ENCODE data around the gene EYS. TPM values are rescaled to one million over a fixed set of nuclear protein-coding genes. Genes with fewer than 3 reads are reported as not detected.
A peak's percentile ranks its signal among the peaks of the same experiment; 100 is the strongest.

The EYS gene
- total RNA-seq, 1 experiment from 2014 or later = 1.5 TPM

- ChIA-PET CTCF (interaction anchor here (0.6 kb wide), 1 partner anchor 34 kb away, joined by 3 read pairs; no protein-coding TSS in a partner anchor), POLR2A (interaction anchor here (0.6 kb wide), 1 partner anchor 9 kb away, joined by 3 read pairs; no protein-coding TSS in a partner anchor)
- DNase-seq (ENCODE audit: unreplicated experiment) = peak; percentile 13
- Mint-ChIP-seq H3K27me3 (ENCODE audit: insufficient read depth, unreplicated experiment) (no peaks in the 10 kb centered on the region), H3K27ac (ENCODE audit: low read depth, unreplicated experiment) (no peak overlapping the region), H3K4me3 (ENCODE audit: unreplicated experiment) (no peak overlapping the region), H3K36me3 (ENCODE audit: insufficient read depth, unreplicated experiment) (no peaks in the 10 kb centered on the region), H3K9me3 (ENCODE audit: unreplicated experiment) (no peaks in the 10 kb centered on the region), H3K4me1 (ENCODE audit: insufficient read depth, unreplicated experiment) (peaks cover 14% of the 10 kb centered on the region)
- intact Hi-C loops (cut with micrococcal nuclease) = no loop called here
- TF ChIP-seq, protein P1, sequence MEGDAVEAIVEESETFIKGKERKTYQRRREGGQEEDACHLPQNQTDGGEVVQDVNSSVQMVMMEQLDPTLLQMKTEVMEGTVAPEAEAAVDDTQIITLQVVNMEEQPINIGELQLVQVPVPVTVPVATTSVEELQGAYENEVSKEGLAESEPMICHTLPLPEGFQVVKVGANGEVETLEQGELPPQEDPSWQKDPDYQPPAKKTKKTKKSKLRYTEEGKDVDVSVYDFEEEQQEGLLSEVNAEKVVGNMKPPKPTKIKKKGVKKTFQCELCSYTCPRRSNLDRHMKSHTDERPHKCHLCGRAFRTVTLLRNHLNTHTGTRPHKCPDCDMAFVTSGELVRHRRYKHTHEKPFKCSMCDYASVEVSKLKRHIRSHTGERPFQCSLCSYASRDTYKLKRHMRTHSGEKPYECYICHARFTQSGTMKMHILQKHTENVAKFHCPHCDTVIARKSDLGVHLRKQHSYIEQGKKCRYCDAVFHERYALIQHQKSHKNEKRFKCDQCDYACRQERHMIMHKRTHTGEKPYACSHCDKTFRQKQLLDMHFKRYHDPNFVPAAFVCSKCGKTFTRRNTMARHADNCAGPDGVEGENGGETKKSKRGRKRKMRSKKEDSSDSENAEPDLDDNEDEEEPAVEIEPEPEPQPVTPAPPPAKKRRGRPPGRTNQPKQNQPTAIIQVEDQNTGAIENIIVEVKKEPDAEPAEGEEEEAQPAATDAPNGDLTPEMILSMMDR (IDR thresholded peaks at IDR 0.05; ENCODE audit: unreplicated experiment) = no peak
- no TSS peak for BruUV-seq (replicated peaks)
Measured at GRCh38 chr6:64217721-64218620, 1489.1 kb downstream of the EYS start.

GRCh38 chr6:64214373-64214772, 1492.7 kb downstream of the EYS start:
- DNase-seq (ENCODE audit: unreplicated experiment) = no peak
- POLR2A ChIA-PET = no interaction called here
- CTCF ChIA-PET = no interaction called here
- intact Hi-C loops (cut with micrococcal nuclease) = no loop called here
- Mint-ChIP-seq H3K4me3 (ENCODE audit: unreplicated experiment) (no peak overlapping the region), H3K4me1 (ENCODE audit: insufficient read depth, unreplicated experiment) (peaks cover 19% of the 10 kb centered on the region), H3K9me3 (ENCODE audit: unreplicated experiment) (no peaks in the 10 kb centered on the region), H3K36me3 (ENCODE audit: insufficient read depth, unreplicated experiment) (no peaks in the 10 kb centered on the region), H3K27ac (ENCODE audit: low read depth, unreplicated experiment) (no peak overlapping the region), H3K27me3 (ENCODE audit: insufficient read depth, unreplicated experiment) (no peaks in the 10 kb centered on the region)
- no TSS peak for BruUV-seq (replicated peaks)
- TF ChIP-seq, protein P1 (IDR thresholded peaks at IDR 0.05; ENCODE audit: unreplicated experiment) = no peak

DNA sequence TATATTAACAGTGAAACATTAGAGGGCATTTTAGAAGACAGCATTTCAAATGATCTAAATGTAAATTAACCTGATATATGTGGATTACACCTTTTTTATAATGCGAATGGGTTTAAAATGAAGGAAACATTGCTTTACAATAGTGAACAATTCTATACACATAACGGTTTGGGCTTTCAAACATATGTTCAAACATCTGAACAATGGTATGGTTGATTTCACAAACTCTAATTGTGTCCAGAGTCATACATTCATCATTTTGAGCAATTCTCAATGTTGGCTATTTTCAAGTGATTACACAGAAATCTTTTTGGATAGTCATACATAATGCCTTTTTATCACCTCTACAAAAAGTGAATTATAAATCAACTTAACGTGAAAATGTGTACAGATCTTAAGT, 1493.3 kb downstream of the EYS start:
- no peak for DNase-seq (ENCODE audit: unreplicated experiment)
- Mint-ChIP-seq H3K9me3 (ENCODE audit: unreplicated experiment) (no peaks in the 10 kb centered on the region), H3K4me1 (ENCODE audit: insufficient read depth, unreplicated experiment) (peaks cover 17% of the 10 kb centered on the region), H3K4me3 (ENCODE audit: unreplicated experiment) (no peak overlapping the region), H3K27ac (ENCODE audit: low read depth, unreplicated experiment) (no peak overlapping the region), H3K27me3 (ENCODE audit: insufficient read depth, unreplicated experiment) (no peaks in the 10 kb centered on the region), H3K36me3 (ENCODE audit: insufficient read depth, unreplicated experiment) (no peaks in the 10 kb centered on the region)
- intact Hi-C loops (cut with micrococcal nuclease) = no loop called here
- POLR2A ChIA-PET = no interaction called here
- CTCF ChIA-PET = no interaction called here
- TF ChIP-seq, protein P1 (IDR thresholded peaks at IDR 0.05; ENCODE audit: unreplicated experiment) = no peak
- no TSS peak for BruUV-seq (replicated peaks)

DNA sequence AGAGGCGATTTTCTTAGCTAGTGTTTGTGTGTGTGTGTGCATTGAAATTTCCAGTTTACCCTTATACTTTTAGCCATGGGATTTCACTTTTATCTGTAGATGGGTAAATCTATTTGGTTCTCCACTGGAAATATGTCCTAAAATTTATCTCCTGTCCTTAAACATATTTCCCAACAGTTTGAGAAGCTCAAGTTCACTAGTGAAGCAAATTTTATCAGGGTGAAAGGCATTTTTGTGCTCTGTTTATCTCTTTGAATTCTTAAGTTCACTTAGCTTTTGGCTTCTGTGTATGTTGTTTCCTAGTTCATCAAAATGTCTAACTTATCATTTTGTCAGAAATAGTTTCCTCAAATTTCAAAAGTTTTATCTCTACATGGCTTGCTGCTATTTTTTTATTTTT, 1509.8 kb downstream of the EYS start:
- Mint-ChIP-seq H3K27me3 (ENCODE audit: insufficient read depth, unreplicated experiment) (no peaks in the 10 kb centered on the region), H3K4me3 (ENCODE audit: unreplicated experiment) (no peak overlapping the region), H3K36me3 (ENCODE audit: insufficient read depth, unreplicated experiment) (no peaks in the 10 kb centered on the region), H3K27ac (ENCODE audit: low read depth, unreplicated experiment) (no peak overlapping the region), H3K9me3 (ENCODE audit: unreplicated experiment) (no peaks in the 10 kb centered on the region), H3K4me1 (ENCODE audit: insufficient read depth, unreplicated experiment) (no peaks in the 10 kb centered on the region)
- ChIA-PET POLR2A (no interaction called here), CTCF (no interaction called here)
- TF ChIP-seq, protein P1 (IDR thresholded peaks at IDR 0.05; ENCODE audit: unreplicated experiment) = no peak
- intact Hi-C loops (cut with micrococcal nuclease) = no loop called here
- DNase-seq (ENCODE audit: unreplicated experiment) = no peak
- no TSS peak for BruUV-seq (replicated peaks)

All from MCF 10A (cell line).